Neural cell (in vitro differentiated cells): ENCODE results near the gene LRP1-AS. TPM values are rescaled to one million over a fixed set of nuclear protein-coding genes. Genes with fewer than 3 reads are reported as not detected.

Source experiments
- H2AFZ ChIP-seq: fragments of 200-600, 300-800 bp; sonication (generic), shearing (Covaris generic); 2 replicates; pipeline ENCODE4 v1.6.0; 2014; ENCODE audit warnings: low read depth, mild to moderate bottlenecking, antibody characterized with exemption, low read length, moderate library complexity
- H3F3A ChIP-seq: fragments of 200-600 bp; shearing (Covaris generic); 2 replicates; pipeline ENCODE4 v1.6.1; 2016; ENCODE audit warnings: mild to moderate bottlenecking, moderate library complexity, mixed read lengths, antibody characterized with exemption, low read length; ENCODE audit not compliant: insufficient read depth, poor library complexity, severe bottlenecking
- H3K27ac ChIP-seq: fragments of 200-600, 300-800 bp; sonication (generic), shearing (Covaris generic); 2 replicates; pipeline ENCODE4 v1.5.1; 2014; ENCODE audit warnings: mild to moderate bottlenecking, low read length, moderate library complexity
- H3K27me3 ChIP-seq: fragments of 300-800, 200-600 bp; sonication (generic), shearing (Covaris generic); 2 replicates; pipeline ENCODE4 v1.6.0; 2014; ENCODE audit warnings: mild to moderate bottlenecking, low read depth, low read length, moderate library complexity; ENCODE audit not compliant: insufficient read depth
- H3K36me3 ChIP-seq: fragments of 300-800, 200-600 bp; sonication (generic), shearing (Covaris generic); 2 replicates; pipeline ENCODE4 v1.5.1; 2014; ENCODE audit warnings: mild to moderate bottlenecking, antibody characterized with exemption, low read length, moderate library complexity; ENCODE audit not compliant: insufficient read depth
- H3K4me2 ChIP-seq: fragments of 300-800, 200-600 bp; sonication (generic), shearing (Covaris generic); 2 replicates; pipeline ENCODE4 v1.6.0; 2014; ENCODE audit warnings: mild to moderate bottlenecking, low read length
- H3K4me3 ChIP-seq: fragments of 300-800, 200-600 bp; sonication (generic), shearing (Covaris generic); 2 replicates; pipeline ENCODE4 v1.5.1; 2014; ENCODE audit warnings: mild to moderate bottlenecking, low read length, moderate library complexity
- H3K79me2 ChIP-seq: fragments of 200-600 bp; shearing (Covaris generic); replicated peaks from 2 replicates; pipeline ENCODE4 v1.6.0; 2014; ENCODE audit warnings: mild to moderate bottlenecking, low read length, moderate library complexity; ENCODE audit not compliant: insufficient read depth
- H3K9ac ChIP-seq: fragments of 300-800, 200-600 bp; sonication (generic), shearing (Covaris generic); 2 replicates; pipeline ENCODE4 v1.6.1; 2016; ENCODE audit warnings: mild to moderate bottlenecking, low read length, mixed read lengths
- H3K9me2 ChIP-seq: fragments of 200-600 bp; shearing (Covaris generic); 2 replicates; pipeline ENCODE4 v1.6.1; 2016; ENCODE audit warnings: mild to moderate bottlenecking, low read length, mixed read lengths; ENCODE audit not compliant: insufficient read depth
- H3K9me3 ChIP-seq: fragments of 200-600, 300-800 bp; sonication (generic), shearing (Covaris generic); 2 replicates; pipeline ENCODE4 v1.6.1; 2016; ENCODE audit warnings: mild to moderate bottlenecking, mixed run types, low read length, moderate library complexity, mixed read lengths
- H4K20me1 ChIP-seq: fragments of 200-600 bp; shearing (Covaris generic); 2 replicates; pipeline ENCODE4 v1.6.1; 2016; ENCODE audit warnings: mild to moderate bottlenecking, mixed run types; ENCODE audit not compliant: insufficient read depth
- EP300 ChIP-seq: fragments of 450-650 bp; conservative IDR thresholded peaks from 2 replicates; pipeline ENCODE4 v1.6.1; 2014; ENCODE audit warnings: antibody characterized with exemption, mild to moderate bottlenecking, moderate library complexity; ENCODE audit not compliant: poor library complexity, severe bottlenecking
- EZH2 ChIP-seq: fragments of 200-600, 300-800 bp; shearing (Covaris generic), sonication (generic); IDR thresholded peaks from 2 replicates; pipeline ENCODE4 v1.6.1; 2014; ENCODE audit warnings: antibody characterized with exemption, low read length, borderline replicate concordance, mild to moderate bottlenecking; ENCODE audit not compliant: insufficient read depth, poor library complexity, severe bottlenecking
- MXI1 ChIP-seq: fragments of 450-650 bp; conservative IDR thresholded peaks from 2 replicates; pipeline ENCODE4 v1.6.1; 2014; ENCODE audit warnings: antibody characterized with exemption, mild to moderate bottlenecking; ENCODE audit not compliant: poor library complexity, severe bottlenecking
- POLR2AphosphoS5 ChIP-seq: IDR thresholded peaks from 2 replicates; pipeline ENCODE4 v1.6.1; 2012
- RAD21 ChIP-seq: fragments of 450-650 bp; conservative IDR thresholded peaks from 2 replicates; pipeline ENCODE4 v1.6.1; 2014; ENCODE audit warnings: antibody characterized with exemption, mild to moderate bottlenecking, moderate library complexity
- SMC3 ChIP-seq: fragments of 450-650 bp; conservative IDR thresholded peaks from 2 replicates; pipeline ENCODE4 v1.6.1; 2014; ENCODE audit warnings: antibody characterized with exemption, mild to moderate bottlenecking, moderate library complexity; ENCODE audit not compliant: poor library complexity
- TAF1 ChIP-seq: IDR thresholded peaks from 2 replicates; pipeline ENCODE4 v1.6.1; 2012; ENCODE audit warnings: low read depth
- polyA plus RNA-seq: library from polyadenylated mRNA; depleted of rRNA; stranded (reverse); fragments of >200 nt; gene quantifications from 2 replicates; pipeline ENCODE4 v1.2.3, GENCODE V29; 2014
- TF ChIP-seq, protein P1 (sequence below): fragments of 450-650 bp; IDR thresholded peaks from 2 replicates; pipeline ENCODE4 v1.5.1; 2014; ENCODE audit warnings: antibody characterized with exemption, mild to moderate bottlenecking, moderate library complexity; ENCODE audit not compliant: poor library complexity, severe bottlenecking
- TF ChIP-seq, protein P2 (sequence below): IDR thresholded peaks from 2 replicates; pipeline ENCODE4 v1.6.1; 2012; ENCODE audit warnings: borderline replicate concordance

LRP1-AS gene
- polyA plus RNA-seq, 1 donor from 2014 or later, result not detected

DNA sequence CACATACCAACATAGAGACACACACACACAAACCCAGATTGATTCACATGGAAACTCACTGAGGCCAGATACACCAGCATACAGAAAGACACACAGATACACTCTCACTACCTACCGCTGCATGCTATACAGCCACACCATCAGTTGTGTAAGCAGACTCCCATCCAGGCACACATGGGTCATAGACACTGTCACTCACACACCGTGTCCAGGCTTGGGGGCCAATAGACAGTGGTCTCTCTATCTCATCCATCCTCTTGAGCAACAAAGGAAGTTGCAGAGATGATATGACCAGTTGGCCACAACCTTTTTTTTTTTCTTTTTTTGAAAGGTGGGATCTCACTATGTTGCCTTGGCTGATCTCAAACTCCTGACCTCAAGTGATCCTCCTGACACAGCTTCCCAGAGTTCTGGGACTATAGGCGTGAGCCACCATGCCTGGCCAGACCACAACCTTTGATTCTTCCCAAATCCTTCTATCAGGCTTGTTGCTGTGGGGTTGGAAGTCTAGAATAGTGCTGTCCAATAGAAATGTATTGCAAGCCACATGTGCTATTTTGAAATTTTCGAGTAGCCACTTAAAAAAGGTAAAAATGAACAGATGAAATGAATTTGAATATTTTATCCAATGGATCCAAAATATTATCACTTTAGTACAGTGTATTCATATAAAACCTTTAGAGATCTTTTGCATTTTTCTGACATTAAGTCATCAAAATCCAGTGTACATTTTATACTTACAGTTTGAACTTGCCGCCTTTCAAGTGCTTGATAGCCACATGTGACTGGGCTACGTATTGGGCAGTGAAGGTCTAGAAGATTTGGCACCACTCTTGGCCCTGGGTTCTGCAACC, 7.4 kb downstream of the LRP1-AS start:
- H3K9me2 ChIP-seq, result no peaks in the 10 kb centered on the region
- H3K36me3 ChIP-seq, result peaks cover 25% of the 10 kb centered on the region
- H3K9ac ChIP-seq, result no peak overlapping the region
- no peaks in the 10 kb centered on the region for H3F3A ChIP-seq
- no peak overlapping the region for H3K4me2 ChIP-seq
- H4K20me1 ChIP-seq, result peaks cover 4% of the 10 kb centered on the region
- TF ChIP-seq SMC3 (no peak), EP300 (no peak), TAF1 (no peak), EZH2 (no peak), POLR2AphosphoS5 (no peak), MXI1 (no peak), RAD21 (no peak)
- TF ChIP-seq, protein P1, sequence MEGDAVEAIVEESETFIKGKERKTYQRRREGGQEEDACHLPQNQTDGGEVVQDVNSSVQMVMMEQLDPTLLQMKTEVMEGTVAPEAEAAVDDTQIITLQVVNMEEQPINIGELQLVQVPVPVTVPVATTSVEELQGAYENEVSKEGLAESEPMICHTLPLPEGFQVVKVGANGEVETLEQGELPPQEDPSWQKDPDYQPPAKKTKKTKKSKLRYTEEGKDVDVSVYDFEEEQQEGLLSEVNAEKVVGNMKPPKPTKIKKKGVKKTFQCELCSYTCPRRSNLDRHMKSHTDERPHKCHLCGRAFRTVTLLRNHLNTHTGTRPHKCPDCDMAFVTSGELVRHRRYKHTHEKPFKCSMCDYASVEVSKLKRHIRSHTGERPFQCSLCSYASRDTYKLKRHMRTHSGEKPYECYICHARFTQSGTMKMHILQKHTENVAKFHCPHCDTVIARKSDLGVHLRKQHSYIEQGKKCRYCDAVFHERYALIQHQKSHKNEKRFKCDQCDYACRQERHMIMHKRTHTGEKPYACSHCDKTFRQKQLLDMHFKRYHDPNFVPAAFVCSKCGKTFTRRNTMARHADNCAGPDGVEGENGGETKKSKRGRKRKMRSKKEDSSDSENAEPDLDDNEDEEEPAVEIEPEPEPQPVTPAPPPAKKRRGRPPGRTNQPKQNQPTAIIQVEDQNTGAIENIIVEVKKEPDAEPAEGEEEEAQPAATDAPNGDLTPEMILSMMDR, result no peak
- TF ChIP-seq, protein P2, sequence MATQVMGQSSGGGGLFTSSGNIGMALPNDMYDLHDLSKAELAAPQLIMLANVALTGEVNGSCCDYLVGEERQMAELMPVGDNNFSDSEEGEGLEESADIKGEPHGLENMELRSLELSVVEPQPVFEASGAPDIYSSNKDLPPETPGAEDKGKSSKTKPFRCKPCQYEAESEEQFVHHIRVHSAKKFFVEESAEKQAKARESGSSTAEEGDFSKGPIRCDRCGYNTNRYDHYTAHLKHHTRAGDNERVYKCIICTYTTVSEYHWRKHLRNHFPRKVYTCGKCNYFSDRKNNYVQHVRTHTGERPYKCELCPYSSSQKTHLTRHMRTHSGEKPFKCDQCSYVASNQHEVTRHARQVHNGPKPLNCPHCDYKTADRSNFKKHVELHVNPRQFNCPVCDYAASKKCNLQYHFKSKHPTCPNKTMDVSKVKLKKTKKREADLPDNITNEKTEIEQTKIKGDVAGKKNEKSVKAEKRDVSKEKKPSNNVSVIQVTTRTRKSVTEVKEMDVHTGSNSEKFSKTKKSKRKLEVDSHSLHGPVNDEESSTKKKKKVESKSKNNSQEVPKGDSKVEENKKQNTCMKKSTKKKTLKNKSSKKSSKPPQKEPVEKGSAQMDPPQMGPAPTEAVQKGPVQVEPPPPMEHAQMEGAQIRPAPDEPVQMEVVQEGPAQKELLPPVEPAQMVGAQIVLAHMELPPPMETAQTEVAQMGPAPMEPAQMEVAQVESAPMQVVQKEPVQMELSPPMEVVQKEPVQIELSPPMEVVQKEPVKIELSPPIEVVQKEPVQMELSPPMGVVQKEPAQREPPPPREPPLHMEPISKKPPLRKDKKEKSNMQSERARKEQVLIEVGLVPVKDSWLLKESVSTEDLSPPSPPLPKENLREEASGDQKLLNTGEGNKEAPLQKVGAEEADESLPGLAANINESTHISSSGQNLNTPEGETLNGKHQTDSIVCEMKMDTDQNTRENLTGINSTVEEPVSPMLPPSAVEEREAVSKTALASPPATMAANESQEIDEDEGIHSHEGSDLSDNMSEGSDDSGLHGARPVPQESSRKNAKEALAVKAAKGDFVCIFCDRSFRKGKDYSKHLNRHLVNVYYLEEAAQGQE, result no peak
- no peaks in the 10 kb centered on the region for H3K9me3 ChIP-seq
- no peaks in the 10 kb centered on the region for H3K79me2 ChIP-seq
- no peak overlapping the region for H2AFZ ChIP-seq
- no peak overlapping the region for H3K27ac ChIP-seq
- H3K27me3 ChIP-seq, result no peaks in the 10 kb centered on the region
- no peak overlapping the region for H3K4me3 ChIP-seq

DNA sequence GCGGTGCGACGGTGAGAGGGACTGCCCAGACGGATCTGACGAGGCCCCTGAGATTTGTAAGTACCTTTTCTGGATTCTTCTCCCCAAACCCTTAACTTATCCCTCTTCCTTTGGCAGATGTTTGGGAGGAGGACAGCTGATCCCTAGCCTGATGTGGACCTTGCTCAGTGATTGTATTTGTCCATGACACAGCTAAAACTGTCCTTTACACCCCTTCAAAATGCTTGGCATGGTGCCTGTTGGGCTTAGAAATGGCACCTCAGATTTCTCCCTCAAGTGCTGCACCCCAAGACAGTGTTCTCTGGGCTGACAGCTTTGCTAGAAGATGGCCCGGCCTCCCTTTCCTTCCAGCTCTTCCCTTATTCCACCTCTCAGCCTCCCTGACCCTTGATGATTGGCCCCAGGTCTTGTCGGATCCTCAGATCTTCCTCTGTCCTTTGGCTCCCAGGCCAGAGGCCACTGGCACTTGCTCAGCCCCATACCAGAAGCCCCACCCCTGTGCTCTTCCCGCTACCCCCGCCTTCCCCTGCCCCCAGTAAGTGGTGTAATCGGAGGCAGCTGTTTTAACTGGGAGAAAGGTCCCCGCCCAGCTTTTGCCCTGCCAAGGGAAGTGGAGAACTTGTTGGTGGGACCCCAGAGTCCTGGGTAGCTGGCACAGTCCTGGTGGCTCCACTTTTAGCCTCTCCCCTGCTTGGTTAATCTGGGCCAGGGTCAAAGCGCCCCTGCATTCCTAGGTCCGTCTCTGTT, 8.7 kb downstream of the LRP1-AS start:
- H2AFZ ChIP-seq, result no peak overlapping the region
- no peaks in the 10 kb centered on the region for H3K79me2 ChIP-seq
- no peaks in the 10 kb centered on the region for H3K9me3 ChIP-seq
- no peak overlapping the region for H3K9ac ChIP-seq
- H3K27me3 ChIP-seq, result no peaks in the 10 kb centered on the region
- H3K36me3 ChIP-seq, result peaks cover 20% of the 10 kb centered on the region
- no peak for TF ChIP-seq EP300
- TF ChIP-seq EZH2, result no peak
- TF ChIP-seq SMC3, result no peak
- TF ChIP-seq, protein P2, result no peak
- H3K4me3 ChIP-seq, result no peak overlapping the region
- H3K9me2 ChIP-seq, result no peaks in the 10 kb centered on the region
- H3K27ac ChIP-seq, result no peak overlapping the region
- H3F3A ChIP-seq, result no peaks in the 10 kb centered on the region
- H3K4me2 ChIP-seq, result no peak overlapping the region
- H4K20me1 ChIP-seq, result peaks cover 6% of the 10 kb centered on the region
